Measurements from ENCODE around the gene ANTXR1.

ANTXR1 gene

GRCh38 chr2:69149631-69150215, 136.7 kb downstream of the ANTXR1 start:
- H4K20me1 ChIP-seq (ENCODE audit: insufficient read depth) = no peaks in the 10 kb centered on the region
- no peak overlapping the region for H3K27ac ChIP-seq
- H3K9ac ChIP-seq = no peak overlapping the region
- no peak overlapping the region for H3K4me3 ChIP-seq (IDR thresholded peaks at IDR 0.05; ENCODE audit: insufficient read depth, low read depth, low read length)
- H3K36me3 ChIP-seq (ENCODE audit: insufficient read depth) = no peaks in the 10 kb centered on the region
- no peaks in the 10 kb centered on the region for H3K4me1 ChIP-seq (ENCODE audit: low read depth, poor library complexity, severe bottlenecking)
- no peak overlapping the region for H2AFZ ChIP-seq (ENCODE audit: low read depth)
- no peak for TF ChIP-seq CTCF (conservative IDR thresholded peaks at IDR 0.05; ENCODE audit: low read depth, low read length)
- H3K27me3 ChIP-seq (ENCODE audit: insufficient read depth, low read depth) = no peaks in the 10 kb centered on the region
- H3K4me2 ChIP-seq = no peak overlapping the region
- H3K79me2 ChIP-seq (ENCODE audit: insufficient read depth, low read depth) = no peaks in the 10 kb centered on the region

- Histone ChIP-seq H3K36me3 (ENCODE audit: insufficient read depth) (no peaks in the 10 kb centered on the region), H3K4me2 (no peak overlapping the region), H3K27ac (no peak overlapping the region), H3K79me2 (ENCODE audit: insufficient read depth, low read depth) (no peaks in the 10 kb centered on the region), H3K4me1 (ENCODE audit: low read depth, poor library complexity, severe bottlenecking) (no peaks in the 10 kb centered on the region), H3K4me3 (IDR thresholded peaks at IDR 0.05; ENCODE audit: insufficient read depth, low read depth, low read length) (no peak overlapping the region), H3K9ac (no peak overlapping the region), H4K20me1 (ENCODE audit: insufficient read depth) (no peaks in the 10 kb centered on the region), H3K27me3 (ENCODE audit: insufficient read depth, low read depth) (no peaks in the 10 kb centered on the region), H2AFZ (ENCODE audit: low read depth) (no peak overlapping the region)
- TF ChIP-seq CTCF (conservative IDR thresholded peaks at IDR 0.05; ENCODE audit: low read depth, low read length) = no peak
Measured at GRCh38 chr2:69151931-69152330, 139.0 kb downstream of the ANTXR1 start.

GRCh38 chr2:69152847-69153583, 140.0 kb downstream of the ANTXR1 start:
- Histone ChIP-seq H3K27me3 (ENCODE audit: insufficient read depth, low read depth) (no peaks in the 10 kb centered on the region), H3K79me2 (ENCODE audit: insufficient read depth, low read depth) (no peaks in the 10 kb centered on the region), H2AFZ (ENCODE audit: low read depth) (no peak overlapping the region), H3K4me1 (ENCODE audit: low read depth, poor library complexity, severe bottlenecking) (no peaks in the 10 kb centered on the region), H3K4me2 (no peak overlapping the region), H4K20me1 (ENCODE audit: insufficient read depth) (no peaks in the 10 kb centered on the region), H3K9ac (no peak overlapping the region), H3K4me3 (IDR thresholded peaks at IDR 0.05; ENCODE audit: insufficient read depth, low read depth, low read length) (no peak overlapping the region), H3K36me3 (ENCODE audit: insufficient read depth) (no peaks in the 10 kb centered on the region), H3K27ac (no peak overlapping the region)
- no peak for TF ChIP-seq CTCF (conservative IDR thresholded peaks at IDR 0.05; ENCODE audit: low read depth, low read length)

- TF ChIP-seq CTCF (conservative IDR thresholded peaks at IDR 0.05; ENCODE audit: low read depth, low read length) = no peak
- Histone ChIP-seq H3K79me2 (ENCODE audit: insufficient read depth, low read depth) (no peaks in the 10 kb centered on the region), H3K27me3 (ENCODE audit: insufficient read depth, low read depth) (no peaks in the 10 kb centered on the region), H3K36me3 (ENCODE audit: insufficient read depth) (no peaks in the 10 kb centered on the region), H3K4me2 (no peak overlapping the region), H3K27ac (no peak overlapping the region), H3K9ac (no peak overlapping the region), H2AFZ (ENCODE audit: low read depth) (no peak overlapping the region), H3K4me1 (ENCODE audit: low read depth, poor library complexity, severe bottlenecking) (no peaks in the 10 kb centered on the region), H3K4me3 (IDR thresholded peaks at IDR 0.05; ENCODE audit: insufficient read depth, low read depth, low read length) (no peak overlapping the region), H4K20me1 (ENCODE audit: insufficient read depth) (no peaks in the 10 kb centered on the region)
Measured at GRCh38 chr2:69154106-69154505, 141.1 kb downstream of the ANTXR1 start.

All from KMS-11 (cell line).